Ishikawa (cell line): ENCODE measurements around the gene MCF2L.

Experiments
- CEBPB ChIP-seq: IDR thresholded peaks from 2 replicates; pipeline ENCODE4 v1.6.1; 2012
- CREB1 ChIP-seq: IDR thresholded peaks from 2 replicates; pipeline ENCODE4 v1.6.1; 2012; ENCODE audit warnings: low read depth
- EGR1 ChIP-seq: IDR thresholded peaks from 2 replicates; pipeline ENCODE4 v1.6.1; 2012
- FOXM1 ChIP-seq: IDR thresholded peaks from 2 replicates; pipeline ENCODE4 v1.6.1; 2012; ENCODE audit warnings: low read depth, borderline replicate concordance
- RAD21 ChIP-seq: IDR thresholded peaks from 2 replicates; pipeline ENCODE4 v1.6.1; 2012; ENCODE audit warnings: low read depth
- TAF1 ChIP-seq: IDR thresholded peaks from 2 replicates; pipeline ENCODE4 v1.6.1; 2012; ENCODE audit warnings: low read depth, mild to moderate bottlenecking
- TF ChIP-seq, protein P1 (sequence below): IDR thresholded peaks from 2 replicates; pipeline ENCODE4 v1.6.1; 2012
- TF ChIP-seq, protein P2 (sequence below): IDR thresholded peaks from 2 replicates; pipeline ENCODE4 v1.6.1; 2012
- TF ChIP-seq, protein P3 (sequence below): IDR thresholded peaks from 2 replicates; pipeline ENCODE4 v1.6.1; 2012; ENCODE audit warnings: low read depth, mild to moderate bottlenecking

DNA sequence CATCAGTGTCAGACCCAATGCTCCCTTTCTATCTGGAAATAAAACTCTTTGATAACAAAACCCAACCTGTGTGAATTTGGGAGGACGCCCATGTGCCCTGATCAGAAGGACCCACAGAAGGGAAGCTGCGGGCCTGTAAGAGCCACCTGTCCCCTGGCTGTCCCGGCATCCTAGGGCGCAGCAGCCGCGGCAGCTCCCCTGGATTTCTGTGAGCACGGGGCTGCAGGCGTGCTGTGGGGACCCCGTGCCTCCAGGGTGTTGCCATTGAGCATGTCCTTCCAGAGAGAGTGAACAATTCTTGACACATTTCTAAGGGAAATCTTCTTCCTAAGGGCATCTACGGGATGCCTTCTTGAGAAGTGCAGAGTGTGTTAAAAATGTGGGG lies 60.0 kb downstream of the MCF2L start:
- TF ChIP-seq EGR1 (no peak), RAD21 (no peak), CREB1 (no peak), TAF1 (no peak), CEBPB (no peak), FOXM1 (no peak)
- TF ChIP-seq, protein P1, sequence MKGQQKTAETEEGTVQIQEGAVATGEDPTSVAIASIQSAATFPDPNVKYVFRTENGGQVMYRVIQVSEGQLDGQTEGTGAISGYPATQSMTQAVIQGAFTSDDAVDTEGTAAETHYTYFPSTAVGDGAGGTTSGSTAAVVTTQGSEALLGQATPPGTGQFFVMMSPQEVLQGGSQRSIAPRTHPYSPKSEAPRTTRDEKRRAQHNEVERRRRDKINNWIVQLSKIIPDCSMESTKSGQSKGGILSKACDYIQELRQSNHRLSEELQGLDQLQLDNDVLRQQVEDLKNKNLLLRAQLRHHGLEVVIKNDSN = no peak
- TF ChIP-seq, protein P2, sequence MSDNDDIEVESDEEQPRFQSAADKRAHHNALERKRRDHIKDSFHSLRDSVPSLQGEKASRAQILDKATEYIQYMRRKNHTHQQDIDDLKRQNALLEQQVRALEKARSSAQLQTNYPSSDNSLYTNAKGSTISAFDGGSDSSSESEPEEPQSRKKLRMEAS = no peak
- TF ChIP-seq, protein P3, sequence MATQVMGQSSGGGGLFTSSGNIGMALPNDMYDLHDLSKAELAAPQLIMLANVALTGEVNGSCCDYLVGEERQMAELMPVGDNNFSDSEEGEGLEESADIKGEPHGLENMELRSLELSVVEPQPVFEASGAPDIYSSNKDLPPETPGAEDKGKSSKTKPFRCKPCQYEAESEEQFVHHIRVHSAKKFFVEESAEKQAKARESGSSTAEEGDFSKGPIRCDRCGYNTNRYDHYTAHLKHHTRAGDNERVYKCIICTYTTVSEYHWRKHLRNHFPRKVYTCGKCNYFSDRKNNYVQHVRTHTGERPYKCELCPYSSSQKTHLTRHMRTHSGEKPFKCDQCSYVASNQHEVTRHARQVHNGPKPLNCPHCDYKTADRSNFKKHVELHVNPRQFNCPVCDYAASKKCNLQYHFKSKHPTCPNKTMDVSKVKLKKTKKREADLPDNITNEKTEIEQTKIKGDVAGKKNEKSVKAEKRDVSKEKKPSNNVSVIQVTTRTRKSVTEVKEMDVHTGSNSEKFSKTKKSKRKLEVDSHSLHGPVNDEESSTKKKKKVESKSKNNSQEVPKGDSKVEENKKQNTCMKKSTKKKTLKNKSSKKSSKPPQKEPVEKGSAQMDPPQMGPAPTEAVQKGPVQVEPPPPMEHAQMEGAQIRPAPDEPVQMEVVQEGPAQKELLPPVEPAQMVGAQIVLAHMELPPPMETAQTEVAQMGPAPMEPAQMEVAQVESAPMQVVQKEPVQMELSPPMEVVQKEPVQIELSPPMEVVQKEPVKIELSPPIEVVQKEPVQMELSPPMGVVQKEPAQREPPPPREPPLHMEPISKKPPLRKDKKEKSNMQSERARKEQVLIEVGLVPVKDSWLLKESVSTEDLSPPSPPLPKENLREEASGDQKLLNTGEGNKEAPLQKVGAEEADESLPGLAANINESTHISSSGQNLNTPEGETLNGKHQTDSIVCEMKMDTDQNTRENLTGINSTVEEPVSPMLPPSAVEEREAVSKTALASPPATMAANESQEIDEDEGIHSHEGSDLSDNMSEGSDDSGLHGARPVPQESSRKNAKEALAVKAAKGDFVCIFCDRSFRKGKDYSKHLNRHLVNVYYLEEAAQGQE = no peak
